PC-9 (cell line): ENCODE data around the gene POMT1. TPM values are rescaled to one million over a fixed set of nuclear protein-coding genes. Genes with fewer than 3 reads are reported as not detected.

Experiments
- BruUV-seq: library from RNA; stranded (reverse); fragments of 400-500 nt; replicated peaks from 2 replicates; lab custom pipeline; 2021; lab: Mats Ljungman, UMichigan
- CTCF ChIA-PET: fragments of 300-600 bp; sonication (Branson Sonifier 250); formaldehyde crosslinking; loops from one replicate; lab custom pipeline; 2022; ENCODE audit warnings: antibody characterized with exemption; lab: Charles Lee
- POLR2A ChIA-PET: fragments of 300-600 bp; sonication (Branson Sonifier 250); formaldehyde crosslinking; loops from one replicate; lab custom pipeline; 2022; ENCODE audit warnings: antibody characterized with exemption; ENCODE audit not compliant: unreplicated experiment; lab: Charles Lee
- DNase-seq, 2 experiments: peaks; one replicate each; pipeline versions ENCODE4 v3.0.0 to v3.0.0-alpha.2; 2015 to 2022; ENCODE audit warnings: mixed read lengths in 1 of 2
- H2AFZ ChIP-seq: fragments of 200-600 bp; sonication (generic); 2 replicates; pipeline ENCODE4 v1.8.1; 2017; ENCODE audit warnings: antibody characterized with exemption
- H3F3A ChIP-seq: fragments of 200-600 bp; sonication (generic); 2 replicates; pipeline ENCODE4 v1.8.1; 2017; ENCODE audit warnings: antibody characterized with exemption, mild to moderate bottlenecking, low read depth; ENCODE audit not compliant: insufficient read depth
- H3K27ac ChIP-seq: fragments of 200-600 bp; sonication (generic); 2 replicates; pipeline ENCODE4 v1.6.1; 2016; ENCODE audit warnings: mixed run types
- H3K27me3 ChIP-seq: fragments of 200-600 bp; sonication (generic); 2 replicates; pipeline ENCODE4 v1.6.1; 2016; ENCODE audit warnings: low read depth, mixed run types; ENCODE audit not compliant: insufficient read depth
- H3K36me3 ChIP-seq: fragments of 200-600 bp; sonication (generic); 2 replicates; pipeline ENCODE4 v1.6.1; 2016; ENCODE audit warnings: low read depth, mixed run types
- H3K4me1 ChIP-seq: fragments of 200-600 bp; sonication (generic); replicated peaks from 2 replicates; pipeline ENCODE4 v1.6.1; 2016; ENCODE audit warnings: mixed run types; ENCODE audit not compliant: insufficient read depth
- H3K4me2 ChIP-seq: fragments of 200-600 bp; sonication (generic); 2 replicates; pipeline ENCODE4 v1.6.1; 2017; ENCODE audit warnings: mixed run types
- H3K4me3 ChIP-seq: fragments of 200-600 bp; sonication (generic); 2 replicates; pipeline ENCODE4 v1.6.1; 2016; ENCODE audit warnings: mixed run types
- H3K79me2 ChIP-seq: fragments of 200-600 bp; sonication (generic); 2 replicates; pipeline ENCODE4 v1.6.1; 2017; ENCODE audit warnings: low read depth, mixed run types
- H3K9me2 ChIP-seq: fragments of 200-600 bp; sonication (generic); 2 replicates; pipeline ENCODE4 v1.8.1; 2017; ENCODE audit warnings: mild to moderate bottlenecking; ENCODE audit not compliant: insufficient read depth
- H3K9me3 ChIP-seq: fragments of 200-600 bp; sonication (generic); 2 replicates; pipeline ENCODE4 v1.8.1; 2016; ENCODE audit warnings: low read depth; ENCODE audit not compliant: insufficient read depth
- H4K20me1 ChIP-seq: fragments of 200-600 bp; sonication (generic); 2 replicates; pipeline ENCODE4 v1.8.1; 2017; ENCODE audit not compliant: insufficient read depth
- EZH2 ChIP-seq: fragments of 200-600 bp; sonication (generic); IDR thresholded peaks from 2 replicates; pipeline ENCODE4 v1.8.0; 2017; ENCODE audit warnings: antibody characterized with exemption, low read depth
- intact Hi-C: fragments of 100-400 bp; cut with micrococcal nuclease; formaldehyde crosslinking; loops from one replicate; pipeline ENCODE4 v1.10.0; 2022; ENCODE audit not compliant: unreplicated experiment
- total RNA-seq: library from RNA; stranded (reverse); gene quantifications from 2 replicates; pipeline ENCODE4 v1.2.3, GENCODE V29; 2021
- TF ChIP-seq, protein P1 (sequence below): fragments of 200-600 bp; sonication (generic); conservative IDR thresholded peaks from 2 replicates; pipeline ENCODE4 v1.6.1; 2017; ENCODE audit warnings: mixed run types, antibody characterized with exemption, mild to moderate bottlenecking, moderate library complexity

POMT1 gene
- total RNA-seq, 1 experiment from 2014 or later: 35.3 TPM

DNA sequence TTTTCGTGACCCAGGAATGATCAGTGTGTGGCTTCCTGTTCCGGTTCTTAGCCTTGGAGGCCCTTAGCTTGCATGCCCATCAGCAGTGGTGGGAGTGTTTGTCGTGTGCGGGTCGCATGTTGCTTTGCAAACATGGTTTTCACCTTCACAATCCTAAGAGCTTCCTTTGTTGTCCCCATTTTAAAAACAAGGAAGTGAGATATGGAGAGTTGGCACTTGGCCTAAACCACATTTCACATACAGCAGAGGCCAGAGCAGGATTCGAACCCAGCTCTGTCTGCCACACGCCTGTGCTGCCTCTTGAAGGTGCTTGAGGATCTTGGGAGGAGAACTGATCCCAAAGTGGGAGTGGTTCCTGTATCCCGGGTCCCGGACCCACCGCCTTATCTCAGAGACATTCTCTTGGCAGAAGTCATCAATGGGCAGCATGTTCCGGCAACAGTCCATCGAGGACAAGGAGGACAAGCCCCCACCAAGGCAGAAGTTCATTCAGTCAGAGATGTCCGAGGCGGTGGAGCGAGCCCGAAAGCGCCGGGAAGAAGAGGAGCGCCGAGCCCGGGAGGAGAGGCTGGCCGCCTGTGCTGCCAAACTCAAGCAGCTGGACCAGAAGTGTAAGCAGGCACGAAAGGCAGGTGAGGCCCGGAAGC lies 38.2 kb upstream of the POMT1 start:
- peaks cover 43% of the 10 kb centered on the region for H3K36me3 ChIP-seq
- peaks cover 8% of the 10 kb centered on the region; the same call in 1 of the 2 replicates for H3K79me2 ChIP-seq
- BruUV-seq: no TSS peak
- no peaks in the 10 kb centered on the region for H3K9me2 ChIP-seq
- H3K4me3 ChIP-seq: no peak overlapping the region
- no peak overlapping the region for H3K27ac ChIP-seq
- no peak overlapping the region for H2AFZ ChIP-seq
- H3K27me3 ChIP-seq: no peaks in the 10 kb centered on the region
- ChIA-PET POLR2A (no interaction called here), CTCF (no interaction called here)
- intact Hi-C loops: no loop called here
- peaks cover 54% of the 10 kb centered on the region for H3F3A ChIP-seq
- DNase-seq: no peak
- peaks cover 63% of the 10 kb centered on the region for H4K20me1 ChIP-seq
- TF ChIP-seq, protein P1, sequence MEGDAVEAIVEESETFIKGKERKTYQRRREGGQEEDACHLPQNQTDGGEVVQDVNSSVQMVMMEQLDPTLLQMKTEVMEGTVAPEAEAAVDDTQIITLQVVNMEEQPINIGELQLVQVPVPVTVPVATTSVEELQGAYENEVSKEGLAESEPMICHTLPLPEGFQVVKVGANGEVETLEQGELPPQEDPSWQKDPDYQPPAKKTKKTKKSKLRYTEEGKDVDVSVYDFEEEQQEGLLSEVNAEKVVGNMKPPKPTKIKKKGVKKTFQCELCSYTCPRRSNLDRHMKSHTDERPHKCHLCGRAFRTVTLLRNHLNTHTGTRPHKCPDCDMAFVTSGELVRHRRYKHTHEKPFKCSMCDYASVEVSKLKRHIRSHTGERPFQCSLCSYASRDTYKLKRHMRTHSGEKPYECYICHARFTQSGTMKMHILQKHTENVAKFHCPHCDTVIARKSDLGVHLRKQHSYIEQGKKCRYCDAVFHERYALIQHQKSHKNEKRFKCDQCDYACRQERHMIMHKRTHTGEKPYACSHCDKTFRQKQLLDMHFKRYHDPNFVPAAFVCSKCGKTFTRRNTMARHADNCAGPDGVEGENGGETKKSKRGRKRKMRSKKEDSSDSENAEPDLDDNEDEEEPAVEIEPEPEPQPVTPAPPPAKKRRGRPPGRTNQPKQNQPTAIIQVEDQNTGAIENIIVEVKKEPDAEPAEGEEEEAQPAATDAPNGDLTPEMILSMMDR: no peak
- TF ChIP-seq EZH2: no peak
- no peak overlapping the region for H3K4me2 ChIP-seq
- no peaks in the 10 kb centered on the region for H3K4me1 ChIP-seq
- no peaks in the 10 kb centered on the region for H3K9me3 ChIP-seq

DNA sequence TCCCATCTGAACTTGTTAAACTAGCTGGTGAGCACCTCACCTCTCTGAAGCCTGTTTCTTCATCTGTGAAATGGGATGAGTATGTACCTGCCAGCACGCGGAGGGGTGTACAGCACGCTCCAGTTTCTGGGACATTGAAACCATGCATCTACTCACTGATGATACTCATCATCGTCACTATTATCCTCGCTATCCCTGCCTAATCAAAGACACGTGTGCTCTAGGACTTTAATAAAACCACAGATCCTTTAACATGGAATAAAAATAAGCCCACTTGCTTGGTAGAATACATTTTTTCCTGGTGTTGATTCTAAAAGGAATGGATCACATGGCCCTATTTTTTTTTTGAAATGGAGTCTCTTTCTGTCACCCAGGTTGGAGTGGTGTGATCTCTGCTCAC lies 37.3 kb upstream of the POMT1 start:
- intact Hi-C loops: no loop called here
- no TSS peak for BruUV-seq
- peaks cover 50% of the 10 kb centered on the region for H3F3A ChIP-seq
- peaks cover 66% of the 10 kb centered on the region for H4K20me1 ChIP-seq
- H3K4me1 ChIP-seq: no peaks in the 10 kb centered on the region
- no peak for TF ChIP-seq EZH2
- CTCF ChIA-PET: no interaction called here
- H2AFZ ChIP-seq: no peak overlapping the region
- H3K4me2 ChIP-seq: no peak overlapping the region
- H3K27ac ChIP-seq: no peak overlapping the region
- POLR2A ChIA-PET: no interaction called here
- H3K9me2 ChIP-seq: no peaks in the 10 kb centered on the region
- H3K9me3 ChIP-seq: no peaks in the 10 kb centered on the region
- no peak for DNase-seq
- no peak overlapping the region for H3K4me3 ChIP-seq
- no peaks in the 10 kb centered on the region for H3K27me3 ChIP-seq
- peaks cover 43% of the 10 kb centered on the region for H3K36me3 ChIP-seq
- peaks cover 8% of the 10 kb centered on the region; the same call in 1 of the 2 replicates for H3K79me2 ChIP-seq

DNA sequence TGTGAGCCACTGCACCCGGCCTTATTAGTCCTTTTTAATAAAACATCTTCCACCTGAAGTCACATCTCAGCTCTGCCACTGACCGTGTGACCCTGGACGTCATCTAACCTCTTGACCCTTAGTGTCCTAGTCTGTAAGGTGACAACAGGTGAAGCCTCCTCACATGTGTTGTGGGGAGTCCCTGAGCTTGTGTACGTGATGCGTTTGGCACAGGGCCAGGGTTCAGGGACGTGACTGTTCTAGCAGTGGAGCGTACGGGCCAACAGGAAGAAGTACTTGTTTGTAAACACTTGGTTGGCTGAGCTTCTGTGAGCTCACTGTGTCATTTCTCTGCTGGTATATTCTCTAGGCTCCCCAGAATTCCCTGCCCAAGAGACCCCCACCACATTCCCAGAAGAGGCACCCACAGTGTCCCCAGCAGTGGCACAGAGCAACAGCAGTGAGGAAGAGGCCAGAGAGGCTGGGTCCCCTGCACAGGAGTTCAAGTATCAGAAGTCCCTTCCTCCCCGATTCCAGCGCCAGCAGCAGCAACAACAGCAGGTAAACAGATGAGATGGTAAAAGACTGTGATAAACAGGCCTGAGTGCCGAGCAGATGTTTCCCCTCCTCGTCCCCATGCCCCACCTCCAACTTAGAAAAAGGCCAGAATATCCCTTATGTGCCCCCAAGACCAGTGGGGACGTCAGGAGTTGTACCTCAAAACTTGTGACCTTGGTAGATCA lies 35.3 kb upstream of the POMT1 start:
- DNase-seq: no peak
- H3F3A ChIP-seq: peaks cover 35% of the 10 kb centered on the region; the same call in 1 of the 2 replicates
- TF ChIP-seq EZH2: no peak
- TF ChIP-seq, protein P1: no peak
- H4K20me1 ChIP-seq: peaks cover 66% of the 10 kb centered on the region
- no peak overlapping the region for H3K4me3 ChIP-seq
- POLR2A ChIA-PET: no interaction called here
- CTCF ChIA-PET: interaction anchor here (0.6 kb wide), 1 partner anchor 12 kb away, joined by 4 read pairs; no protein-coding TSS in a partner anchor
- no peaks in the 10 kb centered on the region for H3K27me3 ChIP-seq
- H3K27ac ChIP-seq: no peak overlapping the region
- no TSS peak for BruUV-seq
- no peak overlapping the region for H2AFZ ChIP-seq
- intact Hi-C loops: no loop called here
- H3K4me1 ChIP-seq: no peaks in the 10 kb centered on the region
- no peaks in the 10 kb centered on the region for H3K9me2 ChIP-seq
- no peaks in the 10 kb centered on the region for H3K9me3 ChIP-seq
- H3K36me3 ChIP-seq: peaks cover 44% of the 10 kb centered on the region
- no peak overlapping the region for H3K4me2 ChIP-seq
- H3K79me2 ChIP-seq: peaks cover 15% of the 10 kb centered on the region
